HepG2 (cell line): ENCODE results near the gene NR0B1. TPM values are rescaled to one million over a fixed set of nuclear protein-coding genes. Genes with fewer than 3 reads are reported as not detected.
A peak's percentile ranks its signal among the peaks of the same experiment; 100 is the strongest.

Source experiments
- ATAC-seq: fragments of 200-7000 bp; cut with Tn5 transposase; 3 replicates; pipeline ENCODE4 v1.9.1; 2020; ENCODE audit warnings: mild to moderate bottlenecking, moderate library complexity
- Bru-seq: library from RNA; stranded (reverse); fragments of 400-500 nt; gene quantifications from one replicate; lab custom pipeline; 2021; lab: Mats Ljungman, UMichigan
- BruChase-seq, 2 experiments: library from RNA; stranded (reverse); fragments of 400-500 nt; gene quantifications; one replicate each; lab custom pipeline; 2021; lab: Mats Ljungman, UMichigan
- BruUV-seq: library from RNA; stranded (reverse); fragments of 400-500 nt; replicated peaks from 2 replicates; lab custom pipeline; 2021; lab: Mats Ljungman, UMichigan
- CTCF ChIA-PET: fragments of 300-600 bp; formaldehyde crosslinking; extraction: SDS; loops from one replicate; lab custom pipeline; 2021; ENCODE audit warnings: low total read pairs, inconsistent platforms, low intra/inter-chr PET ratio; lab: Yijun Ruan, JAX
- POLR2A ChIA-PET: fragments of 350-600 bp; sonication (Branson Sonifier 250); formaldehyde crosslinking; loops from one replicate; lab custom pipeline; 2020; ENCODE audit warnings: antibody characterized with exemption, inconsistent platforms; lab: Yijun Ruan, JAX
- DNase-seq: peaks from one replicate; pipeline ENCODE4 v3.0.0-alpha.2; 2015; ENCODE audit warnings: low spot score
- FAIRE-seq: peaks from 3 replicates; lab custom pipeline; 2011; peaks lifted over from hg19 to GRCh38; lab: Jason Lieb, UNC
- H2AFZ ChIP-seq: one replicate; pipeline ENCODE4 v1.6.1; 2011; ENCODE audit warnings: low read length, inconsistent platforms
- H3K27ac ChIP-seq: fragments of 300-600 bp; 3 replicates; pipeline ENCODE4 v1.8.0; 2011; ENCODE audit warnings: mixed run types, mild to moderate bottlenecking, mixed read lengths, low read length, inconsistent platforms; ENCODE audit not compliant: insufficient read depth; ENCODE audit errors: extremely low read length
- H3K27me3 ChIP-seq, 2 experiments: fragments of 200-600 bp in 1 of 2; 2 replicates in 1 of 2; 3 replicates in 1 of 2; pipeline versions ENCODE4 v1.6.0 to v1.8.0; 2011; ENCODE audit warnings: low read length in 2 of 2, mild to moderate bottlenecking in 2 of 2, moderate library complexity in 2 of 2, inconsistent platforms in 1 of 2; ENCODE audit not compliant: insufficient read depth in 2 of 2, control insufficient read depth in 1 of 2
- H3K36me3 ChIP-seq, 2 experiments: fragments of 200-600 bp in 1 of 2; replicated peaks in 1 of 2; 2 replicates in 1 of 2; 3 replicates in 1 of 2; pipeline versions ENCODE4 v1.5.1 to v1.8.0; 2011; ENCODE audit warnings: low read length in 2 of 2, inconsistent platforms in 1 of 2; ENCODE audit not compliant: insufficient read depth in 2 of 2, control insufficient read depth in 1 of 2
- H3K4me1 ChIP-seq: 2 replicates; pipeline ENCODE4 v1.5.1; 2012; ENCODE audit warnings: low read length, inconsistent platforms; ENCODE audit not compliant: insufficient read depth
- H3K4me2 ChIP-seq: 2 replicates; pipeline ENCODE4 v1.6.0; 2011; ENCODE audit warnings: low read depth, low read length, inconsistent platforms
- H3K4me3 ChIP-seq, 3 experiments: fragments of 200-600 bp in 1 of 3; sonication (generic), shearing (Covaris generic) in 1 of 3; replicated peaks in 1 of 3; 2 replicates each; pipeline ENCODE4 v1.5.1; 2011 to 2016; ENCODE audit warnings: low read length in 3 of 3, inconsistent platforms in 2 of 3, low read depth in 2 of 3, mild to moderate bottlenecking in 2 of 3, control low read depth in 1 of 3, mixed read lengths in 1 of 3; ENCODE audit not compliant: insufficient read depth in 1 of 3
- H3K79me2 ChIP-seq: one replicate; pipeline ENCODE4 v1.6.1; 2011; ENCODE audit warnings: low read length, inconsistent platforms; ENCODE audit not compliant: insufficient read depth
- H3K9ac ChIP-seq: 2 replicates; pipeline ENCODE4 v1.6.0; 2011; ENCODE audit warnings: mild to moderate bottlenecking, low read depth, low read length, inconsistent platforms; ENCODE audit not compliant: insufficient read depth
- H3K9me3 ChIP-seq: 2 replicates; pipeline ENCODE4 v1.5.1; 2012; ENCODE audit warnings: mild to moderate bottlenecking, low read length
- H4K20me1 ChIP-seq: 2 replicates; pipeline ENCODE4 v1.6.0; 2011; ENCODE audit warnings: inconsistent platforms, mild to moderate bottlenecking, low read length, moderate library complexity; ENCODE audit not compliant: insufficient read depth
- ELF1 ChIP-seq: sonication (generic); formaldehyde crosslinking; IDR thresholded peaks from 2 replicates; pipeline ENCODE4 v1.4.0; 2020; ENCODE audit warnings: missing genetic modification reagents
- HCFC1 ChIP-seq: fragments of 150-350 bp; IDR thresholded peaks from 2 replicates; pipeline ENCODE4 v1.6.1; 2014; ENCODE audit warnings: low read depth, low read length
- MATR3 ChIP-seq: sonication (generic); formaldehyde crosslinking; IDR thresholded peaks from 2 replicates; pipeline ENCODE4 v1.4.0; 2020; ENCODE audit warnings: missing genetic modification reagents
- MYNN ChIP-seq: sonication (generic); formaldehyde crosslinking; IDR thresholded peaks from 2 replicates; pipeline ENCODE4 v1.4.0; 2020; ENCODE audit warnings: mild to moderate bottlenecking, low read depth, missing genetic modification reagents
- NCOA2 ChIP-seq: sonication (generic); formaldehyde crosslinking; IDR thresholded peaks from 2 replicates; pipeline ENCODE4 v1.8.0; 2022; ENCODE audit warnings: inconsistent platforms
- SP5 ChIP-seq: IDR thresholded peaks from 2 replicates; pipeline ENCODE4 v1.6.1; 2016; ENCODE audit warnings: low read depth, borderline replicate concordance
- ZNF224 ChIP-seq: sonication (generic); formaldehyde crosslinking; IDR thresholded peaks from 2 replicates; pipeline ENCODE4 v1.5.0; 2020; ENCODE audit warnings: mild to moderate bottlenecking, missing genetic modification reagents
- ZNF441 ChIP-seq: sonication (generic); formaldehyde crosslinking; IDR thresholded peaks from 2 replicates; pipeline ENCODE4 v1.7.0; 2021; ENCODE audit warnings: missing genetic modification reagents, borderline replicate concordance
- ZNF496 ChIP-seq: sonication (generic); formaldehyde crosslinking; IDR thresholded peaks from 2 replicates; pipeline ENCODE4 v1.8.1; 2023; ENCODE audit warnings: mild to moderate bottlenecking, moderate library complexity, missing genetic modification reagents; ENCODE audit not compliant: insufficient replicate concordance
- WGBS: methylation state at CpG from one replicate; pipeline ENCODE4 v1.1.6; 2017; ENCODE audit warnings: low lambda C conversion rate; 5-methylcytosine and 5-hydroxymethylcytosine counted together
- in situ Hi-C: cut with HindIII; loops from 2 replicates; pipeline ENCODE4 v1.10.0; 2017; ENCODE audit warnings: low pct_unique_long_range_greater_than_20kb; ENCODE audit not compliant: extremely low pct_ligation_motif_present
- intact Hi-C: fragments of 100-400 bp; cut with micrococcal nuclease; formaldehyde crosslinking; loops from one replicate; pipeline ENCODE4 v1.10.0; 2022; ENCODE audit not compliant: unreplicated experiment
- long read RNA-seq, 2 experiments: library from RNA in 1 of 2; library from polyadenylated mRNA in 1 of 2; stranded (forward) in 1 of 2; unstranded in 1 of 2; transcript quantifications; one replicate each; pipeline ENCODE4 v2.0.0, GENCODE V29; 2019 to 2022
- polyA minus RNA-seq, 3 experiments: library from RNA; depleted of rRNA, polyadenylated mRNA; stranded (reverse); fragments of >200 nt; gene quantifications; 2 replicates each; pipeline ENCODE4 v1.2.3, GENCODE V29; 2011; ENCODE audit warnings: low replicate concordance in 1 of 3
- polyA plus RNA-seq, 8 experiments: library from polyadenylated mRNA; depleted of rRNA in 3 of 8; stranded (reverse) in 7 of 8; unstranded in 1 of 8; fragments of >200 nt; fragmentation: Illumina TruSeq in 4 of 8; extraction: Trizol in 4 of 8; gene quantifications; 2 replicates each; pipeline versions ENCODE4 v1.2.1 to v1.2.3, GENCODE V29; 2011 to 2016; ENCODE audit warnings: low read depth in 4 of 8, missing spikeins in 1 of 8, mixed read lengths in 1 of 8; ENCODE audit not compliant: insufficient read depth in 1 of 8
- total RNA-seq, 5 experiments: library from RNA; depleted of rRNA; stranded (reverse); fragments of >200 nt; fragmentation: Illumina TruSeq; extraction: Trizol; gene quantifications; 2 replicates each; pipeline ENCODE4 v1.2.3, GENCODE V29; 2016; ENCODE audit warnings: low read depth in 1 of 5
- TF ChIP-seq, protein P1 (sequence below): sonication (generic); formaldehyde crosslinking; IDR thresholded peaks from 2 replicates; pipeline ENCODE4 v1.5.0; 2020; ENCODE audit warnings: missing genetic modification reagents
- TF ChIP-seq, protein P2 (sequence below): IDR thresholded peaks from 2 replicates; pipeline ENCODE4 v1.6.1; 2016; ENCODE audit warnings: control low read depth

Gene NR0B1, protein sequence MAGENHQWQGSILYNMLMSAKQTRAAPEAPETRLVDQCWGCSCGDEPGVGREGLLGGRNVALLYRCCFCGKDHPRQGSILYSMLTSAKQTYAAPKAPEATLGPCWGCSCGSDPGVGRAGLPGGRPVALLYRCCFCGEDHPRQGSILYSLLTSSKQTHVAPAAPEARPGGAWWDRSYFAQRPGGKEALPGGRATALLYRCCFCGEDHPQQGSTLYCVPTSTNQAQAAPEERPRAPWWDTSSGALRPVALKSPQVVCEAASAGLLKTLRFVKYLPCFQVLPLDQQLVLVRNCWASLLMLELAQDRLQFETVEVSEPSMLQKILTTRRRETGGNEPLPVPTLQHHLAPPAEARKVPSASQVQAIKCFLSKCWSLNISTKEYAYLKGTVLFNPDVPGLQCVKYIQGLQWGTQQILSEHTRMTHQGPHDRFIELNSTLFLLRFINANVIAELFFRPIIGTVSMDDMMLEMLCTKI
- not detected in 2 replicates for total RNA-seq (2016; rRNA removed; fragmentation: Illumina TruSeq; extraction: Trizol)
- total RNA-seq (2016; cell fraction: cytosol; rRNA removed; fragmentation: Illumina TruSeq; extraction: Trizol; ENCODE audit: low read depth), result not detected in 2 replicates
- total RNA-seq (2016; cell fraction: insoluble cytoplasmic fraction; rRNA removed; fragmentation: Illumina TruSeq; extraction: Trizol), result not detected in 2 replicates
- total RNA-seq (2016; cell fraction: membrane; rRNA removed; fragmentation: Illumina TruSeq; extraction: Trizol), result not detected in 2 replicates
- total RNA-seq (2016; cell fraction: nucleus; rRNA removed; fragmentation: Illumina TruSeq; extraction: Trizol), result not detected in 2 replicates
- not detected in 2 replicates for polyA plus RNA-seq (2011; rRNA removed)
- not detected in 2 replicates for polyA plus RNA-seq (2011; cell fraction: cytosol; rRNA removed)
- not detected in 2 replicates for polyA plus RNA-seq (2011; cell fraction: nucleus; rRNA removed)
- not detected in 2 replicates for polyA plus RNA-seq (2012)
- polyA plus RNA-seq (2016; cell fraction: cytosol; fragmentation: Illumina TruSeq; extraction: Trizol; ENCODE audit: low read depth), result not detected in 2 replicates
- polyA plus RNA-seq (2016; cell fraction: insoluble cytoplasmic fraction; fragmentation: Illumina TruSeq; extraction: Trizol; ENCODE audit: low read depth), result not detected in 2 replicates
- polyA plus RNA-seq (2016; cell fraction: membrane; fragmentation: Illumina TruSeq; extraction: Trizol; ENCODE audit: low read depth), result not detected in 2 replicates
- polyA plus RNA-seq (2016; cell fraction: nucleus; fragmentation: Illumina TruSeq; extraction: Trizol; ENCODE audit: insufficient read depth, low read depth), result not detected in 2 replicates
- polyA minus RNA-seq (2011; rRNA and poly(A)+ RNA removed; ENCODE audit: low replicate concordance), result 0.08 TPM in 1 of 2 replicates, not detected in the other
- not detected in 2 replicates for polyA minus RNA-seq (2011; cell fraction: cytosol; rRNA and poly(A)+ RNA removed)
- polyA minus RNA-seq (2011; cell fraction: nucleus; rRNA and poly(A)+ RNA removed), result not detected in 2 replicates
- percentile 11 among the genes with signal in this experiment for Bru-seq, nascent RNA
- percentile 13 among the genes with signal in this experiment for BruChase-seq, experiment 1, labeled RNA remaining after a 6-hour chase
- BruChase-seq, experiment 2, labeled RNA remaining after a 2-hour chase, result not detected
- long read RNA-seq, experiment 1, result 0 reads
- long read RNA-seq, experiment 2, result 0 reads

DNA sequence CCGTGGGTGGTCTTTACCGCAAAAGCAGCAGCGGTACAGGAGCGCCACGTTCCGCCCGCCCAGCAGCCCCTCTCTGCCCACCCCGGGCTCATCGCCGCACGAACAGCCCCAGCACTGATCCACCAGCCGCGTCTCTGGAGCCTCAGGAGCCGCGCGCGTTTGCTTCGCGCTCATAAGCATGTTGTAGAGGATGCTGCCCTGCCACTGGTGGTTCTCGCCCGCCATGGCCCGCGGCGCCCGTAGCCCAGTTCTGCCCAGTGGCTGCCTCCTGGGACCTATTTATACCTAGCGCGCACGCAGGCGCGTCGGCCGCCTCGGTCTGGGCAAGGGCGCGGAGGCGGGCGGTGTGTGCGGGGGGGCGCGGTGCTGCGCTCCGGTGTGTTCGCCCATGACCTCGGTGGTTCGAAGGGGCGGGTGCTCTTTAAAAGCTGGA, at the start of gene NR0B1:
Gene NR0B1, minus strand, starts transcription at position 252 of the 433 bp plus-strand sequence. Its CDS starts 27 bp downstream, at position 225.
- no peak within 1 kb of the TSS for H3K4me2 ChIP-seq

More for the DNA sequence above, at the start of gene NR0B1:
- H3K4me3 ChIP-seq, result no peak within 1 kb of the TSS
- H2AFZ ChIP-seq, result no peak within 1 kb of the TSS
- H3K27me3 ChIP-seq, result peaks cover 0 to 4% of the 10 kb centered on the region in 2 experiments; a peak in 1 of 5 replicates
- no CpG with 5 or more reads among the region's 46 CpGs for WGBS
- no peaks in the 10 kb centered on the region for H3K36me3 ChIP-seq
- no peaks in the 10 kb centered on the region for H3K9me3 ChIP-seq
- intact Hi-C loops, result no loop called here
- no peak for TF ChIP-seq ELF1 (CRISPR knock-in tag)
- TF ChIP-seq HCFC1, result no peak
- TF ChIP-seq ZNF441 (CRISPR knock-in tag), result no peak
- TF ChIP-seq ZNF496 (CRISPR knock-in tag), result no peak
- no peak for TF ChIP-seq ZNF224 (CRISPR knock-in tag)
- TF ChIP-seq, protein P1, sequence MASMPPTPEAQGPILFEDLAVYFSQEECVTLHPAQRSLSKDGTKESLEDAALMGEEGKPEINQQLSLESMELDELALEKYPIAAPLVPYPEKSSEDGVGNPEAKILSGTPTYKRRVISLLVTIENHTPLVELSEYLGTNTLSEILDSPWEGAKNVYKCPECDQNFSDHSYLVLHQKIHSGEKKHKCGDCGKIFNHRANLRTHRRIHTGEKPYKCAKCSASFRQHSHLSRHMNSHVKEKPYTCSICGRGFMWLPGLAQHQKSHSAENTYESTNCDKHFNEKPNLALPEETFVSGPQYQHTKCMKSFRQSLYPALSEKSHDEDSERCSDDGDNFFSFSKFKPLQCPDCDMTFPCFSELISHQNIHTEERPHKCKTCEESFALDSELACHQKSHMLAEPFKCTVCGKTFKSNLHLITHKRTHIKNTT (CRISPR knock-in tag), result no peak
- no peak for TF ChIP-seq MYNN (CRISPR knock-in tag)
- TF ChIP-seq, protein P2, sequence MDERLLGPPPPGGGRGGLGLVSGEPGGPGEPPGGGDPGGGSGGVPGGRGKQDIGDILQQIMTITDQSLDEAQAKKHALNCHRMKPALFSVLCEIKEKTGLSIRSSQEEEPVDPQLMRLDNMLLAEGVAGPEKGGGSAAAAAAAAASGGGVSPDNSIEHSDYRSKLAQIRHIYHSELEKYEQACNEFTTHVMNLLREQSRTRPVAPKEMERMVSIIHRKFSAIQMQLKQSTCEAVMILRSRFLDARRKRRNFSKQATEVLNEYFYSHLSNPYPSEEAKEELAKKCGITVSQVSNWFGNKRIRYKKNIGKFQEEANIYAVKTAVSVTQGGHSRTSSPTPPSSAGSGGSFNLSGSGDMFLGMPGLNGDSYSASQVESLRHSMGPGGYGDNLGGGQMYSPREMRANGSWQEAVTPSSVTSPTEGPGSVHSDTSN, result no peak
- TF ChIP-seq NCOA2 (CRISPR knock-in tag), result no peak
- no peak for TF ChIP-seq SP5 (CRISPR knock-in tag)
- TF ChIP-seq MATR3 (CRISPR knock-in tag), result no peak
- TF ChIP-seq, all 625 proteins: peak for 0
- FAIRE-seq (no peak), DNase-seq (no peak), ATAC-seq (no peak)
- Histone ChIP-seq H3K9ac (no peak within 1 kb of the TSS), H3K27ac (no peak within 1 kb of the TSS), H3K79me2 (no peaks in the 10 kb centered on the region), H4K20me1 (no peaks in the 10 kb centered on the region), H3K4me1 (peaks cover 25% of the 10 kb centered on the region)
- in situ Hi-C loops, result no loop called here
- POLR2A ChIA-PET, result no interaction called here
- CTCF ChIA-PET, result no interaction called here
- no TSS peak for BruUV-seq
